ENCODE results near the gene CCDC57.

CCDC57 gene

GRCh38 chr17:82089723-82090548 lies 122.7 kb downstream of the CCDC57 start:
- DNase-seq: no peak

GRCh38 chr17:82088838-82089722 lies 123.6 kb downstream of the CCDC57 start:
- DNase-seq: no peak

GRCh38 chr17:82087961-82088837 lies 124.4 kb downstream of the CCDC57 start:
- no peak for DNase-seq

GRCh38 chr17:82086941-82087906 lies 125.4 kb downstream of the CCDC57 start:
- DNase-seq: no peak

GRCh38 chr17:82085931-82086764 lies 126.5 kb downstream of the CCDC57 start:
- DNase-seq: no peak

- no peak for DNase-seq
These were observed 127.4 kb downstream of the CCDC57 start for GRCh38 chr17:82085031-82085861.

- DNase-seq: no peak
These were observed 128.1 kb downstream of the CCDC57 start for GRCh38 chr17:82084373-82085030.

- DNase-seq: no peak
These were observed 128.9 kb downstream of the CCDC57 start for GRCh38 chr17:82083533-82084359.

GRCh38 chr17:82083009-82083408 lies 129.6 kb downstream of the CCDC57 start:
- DNase-seq: no peak

GRCh38 chr17:82082456-82082855 lies 130.2 kb downstream of the CCDC57 start:
- DNase-seq: no peak

GRCh38 chr17:82081966-82082365 lies 130.7 kb downstream of the CCDC57 start:
- DNase-seq: no peak

GRCh38 chr17:82081546-82081945 lies 131.1 kb downstream of the CCDC57 start:
- DNase-seq: no peak

- no peak for DNase-seq
These were observed 131.7 kb downstream of the CCDC57 start for GRCh38 chr17:82080789-82081464.

- no peak for DNase-seq
These were observed 132.4 kb downstream of the CCDC57 start for GRCh38 chr17:82080048-82080788.

- no peak for DNase-seq
These were observed 133.5 kb downstream of the CCDC57 start for GRCh38 chr17:82079001-82079677.

- no peak for DNase-seq
These were observed 134.2 kb downstream of the CCDC57 start for GRCh38 chr17:82078433-82078832.

Measured in activated CD4-positive, alpha-beta T cell treated with anti-CD3 and anti-CD28 coated beads, Interleukin-2, amount 50 U/mL, for 48 hours (primary cell).